Body of pancreas (tissue), 4 donors: ENCODE data around the gene FNBP1L. TPM values are rescaled to one million over a fixed set of nuclear protein-coding genes. Genes with fewer than 3 reads are reported as not detected.

Experiments used
- ATAC-seq: fragments of 150-250 bp; one replicate; pipeline ENCODE4 v1.9.1; 2016
- DNase-seq, 4 donors: peaks; one replicate each; pipeline ENCODE4 v3.0.0-alpha.2; 2019
- H3K27ac ChIP-seq, 4 donors: fragments of 200-600 bp; sonication (generic); 1 replicate in 3 of 4; 2 replicates in 1 of 4; pipeline versions ENCODE4 v1.5.1 to v1.6.1; 2016 to 2019; ENCODE audit warnings: mild to moderate bottlenecking in 1 of 4, mixed read lengths in 1 of 4, moderate library complexity in 1 of 4
- H3K27me3 ChIP-seq, 2 donors: fragments of 200-600 bp; sonication (generic); one replicate each; pipeline ENCODE4 v1.6.0; 2016; ENCODE audit warnings: mild to moderate bottlenecking in 1 of 2
- H3K36me3 ChIP-seq, 2 donors: fragments of 200-600 bp; sonication (generic); replicated peaks in 1 of 2; 2 replicates each; pipeline ENCODE4 v1.5.1; 2016; ENCODE audit warnings: low read depth in 2 of 2; ENCODE audit not compliant: insufficient read depth in 1 of 2
- H3K4me1 ChIP-seq: fragments of 200-600 bp; sonication (generic); one replicate; pipeline ENCODE4 v1.6.0; 2016
- H3K4me3 ChIP-seq, 2 donors: fragments of 200-600 bp; sonication (generic); 1 replicate in 1 of 2; 2 replicates in 1 of 2; pipeline ENCODE4 v1.5.1; 2016 to 2019
- H3K9me3 ChIP-seq, 3 donors: fragments of 200-600 bp; sonication (generic); 1 replicate in 2 of 3; 2 replicates in 1 of 3; pipeline ENCODE4 v1.5.1; 2016
- CTCF ChIP-seq, 7 experiments: fragments of 450-650 bp in 4 of 7; fragments of 200-600 bp in 3 of 7; sonication (generic) in 3 of 7; IDR thresholded peaks; one replicate each; pipeline ENCODE4 v1.5.1; 2016 to 2019; ENCODE audit warnings: antibody characterized with exemption in 7 of 7
- POLR2A ChIP-seq, 3 donors: fragments of 450-650 bp; IDR thresholded peaks; one replicate each; pipeline ENCODE4 v1.6.1; 2016; ENCODE audit warnings: antibody characterized with exemption in 3 of 3, mild to moderate bottlenecking in 2 of 3
- WGBS, 2 donors: methylation state at CpG; one replicate each; pipeline ENCODE4 v1.1.5; 2017; 5-methylcytosine and 5-hydroxymethylcytosine counted together
- intact Hi-C: fragments of 100-400 bp; cut with DNase I; formaldehyde crosslinking; loops from one replicate; pipeline ENCODE4 v1.15.1; 2023
- total RNA-seq, 2 donors: library from RNA; depleted of rRNA; stranded (reverse); fragments of >200 nt; gene quantifications; one replicate each; pipeline ENCODE4 v1.1.0, GENCODE V29; 2016

The FNBP1L gene
- total RNA-seq, 2 donors from 2014 or later, result 23.1 to 32.9 TPM

- Histone ChIP-seq H3K36me3 (no peaks in the 10 kb centered on the region), H3K9me3 (no peaks in the 10 kb centered on the region), H3K27me3 (no peaks in the 10 kb centered on the region), H3K4me1 (peaks cover 50% of the 10 kb centered on the region), H3K27ac (no peak overlapping the region), H3K4me3 (no peak overlapping the region)
- intact Hi-C loops, result no loop called here
- 77 to 78% methylated on average over 4 of the region's 4 CpGs for WGBS, 2 donors
- DNase-seq, result peak in 1 of 4 donors; percentile 6
- no peak for ATAC-seq
- TF ChIP-seq CTCF (IDR thresholded peaks at IDR 0.05) (no peak), POLR2A (IDR thresholded peaks at IDR 0.05) (no peak)
Observed at GRCh38 chr1:93596329-93597089, 148.6 kb downstream of the FNBP1L start.

- intact Hi-C loops, result no loop called here
- 40 to 64% methylated on average over 6 of the region's 6 CpGs for WGBS, 2 donors
- peak in 1 of 4 donors; percentile 40 for DNase-seq
- no peak for ATAC-seq
- Histone ChIP-seq H3K27ac (no peak overlapping the region), H3K36me3 (no peaks in the 10 kb centered on the region), H3K9me3 (no peaks in the 10 kb centered on the region), H3K4me3 (no peak overlapping the region), H3K27me3 (no peaks in the 10 kb centered on the region), H3K4me1 (peaks cover 38% of the 10 kb centered on the region)
- TF ChIP-seq POLR2A (IDR thresholded peaks at IDR 0.05) (no peak), CTCF (IDR thresholded peaks at IDR 0.05) (no peak)
Observed at GRCh38 chr1:93597709-93598108, 149.8 kb downstream of the FNBP1L start.

DNA sequence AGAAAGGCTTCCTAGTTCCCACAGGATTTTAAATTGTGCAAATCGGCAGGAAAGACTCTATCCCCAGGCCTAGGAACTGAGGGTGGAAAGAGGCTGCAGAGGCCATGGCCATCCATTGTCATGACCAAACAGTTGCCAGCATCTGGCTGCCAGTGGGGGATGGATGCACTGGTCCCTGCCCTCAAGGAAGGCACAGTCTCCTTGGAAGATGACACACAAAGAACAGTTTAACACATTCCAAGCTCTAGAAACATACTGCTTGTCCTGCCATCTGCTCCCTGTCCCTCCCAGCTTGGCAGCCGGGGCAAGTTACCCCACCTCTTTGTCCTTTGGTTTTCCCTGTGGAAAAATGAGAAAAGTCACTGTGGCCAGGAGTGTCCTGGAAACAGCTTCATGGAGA, 150.5 kb downstream of the FNBP1L start:
- 88 to 92% methylated on average over 2 of the region's 2 CpGs for WGBS, 2 donors
- intact Hi-C loops, result no loop called here

GRCh38 chr1:93598861-93599439, 151.0 kb downstream of the FNBP1L start:
- H3K4me3 ChIP-seq, result no peak overlapping the region
- H3K4me1 ChIP-seq, result peaks cover 26% of the 10 kb centered on the region
- TF ChIP-seq CTCF (IDR thresholded peaks at IDR 0.05) (no peak), POLR2A (IDR thresholded peaks at IDR 0.05) (no peak)
- ATAC-seq, result no peak
- no peaks in the 10 kb centered on the region for H3K36me3 ChIP-seq
- DNase-seq, result peak in 1 of 4 donors; percentile 3
- intact Hi-C loops, result no loop called here
- WGBS, 2 donors, result 83 to 85% methylated on average over 7 of the region's 7 CpGs
- no peaks in the 10 kb centered on the region for H3K9me3 ChIP-seq
- H3K27ac ChIP-seq, result no peak overlapping the region
- no peaks in the 10 kb centered on the region for H3K27me3 ChIP-seq

More for the DNA sequence above, 150.5 kb downstream of the FNBP1L start:
- no peak for ATAC-seq
- Histone ChIP-seq H3K27me3 (no peaks in the 10 kb centered on the region), H3K36me3 (no peaks in the 10 kb centered on the region), H3K9me3 (no peaks in the 10 kb centered on the region), H3K4me3 (no peak overlapping the region), H3K27ac (no peak overlapping the region), H3K4me1 (peaks cover 31% of the 10 kb centered on the region)
- TF ChIP-seq CTCF (IDR thresholded peaks at IDR 0.05) (no peak), POLR2A (IDR thresholded peaks at IDR 0.05) (no peak)
- DNase-seq, result peak in 1 of 4 donors; percentile 8
